IMR-90 (cell line): ENCODE data around the gene SLC45A2. TPM values are rescaled to one million over a fixed set of nuclear protein-coding genes. Genes with fewer than 3 reads are reported as not detected.

Experiments
- ATAC-seq: fragments of 200-7000 bp; cut with Tn5 transposase; 2 replicates; pipeline ENCODE4 v1.9.1; 2020; ENCODE audit warnings: low read depth, mild to moderate bottlenecking, moderate library complexity
- BruUV-seq: library from RNA; stranded (reverse); fragments of 400-500 nt; replicated peaks from 2 replicates; lab custom pipeline; 2021; lab: Mats Ljungman, UMichigan
- CTCF ChIA-PET: fragments of 300-600 bp; formaldehyde crosslinking; extraction: SDS; loops from one replicate; lab custom pipeline; 2021; ENCODE audit warnings: antibody characterized with exemption; lab: Yijun Ruan, JAX
- POLR2A ChIA-PET: fragments of 300-600 bp; sonication (Branson Sonifier 250); formaldehyde crosslinking; loops from one replicate; lab custom pipeline; 2022; ENCODE audit warnings: antibody characterized with exemption; ENCODE audit not compliant: unreplicated experiment; lab: Charles Lee
- DNase-seq: peaks from one replicate; pipeline ENCODE4 v3.0.0; 2013
- H2AFZ ChIP-seq: replicated peaks from 2 replicates; pipeline ENCODE3; 2013; ENCODE audit warnings: low read length, mild to moderate bottlenecking; ENCODE audit not compliant: poor library complexity
- H2AK5ac ChIP-seq: 2 replicates; pipeline ENCODE4 v1.6.1; 2013; ENCODE audit warnings: low read depth, low read length, inconsistent platforms
- H2AK9ac ChIP-seq: replicated peaks from 2 replicates; pipeline ENCODE3; 2013; ENCODE audit warnings: mild to moderate bottlenecking, low read depth, low read length, moderate library complexity; ENCODE audit not compliant: poor library complexity
- H2BK120ac ChIP-seq: 2 replicates; pipeline ENCODE4 v1.6.1; 2013; ENCODE audit warnings: low read depth, low read length, inconsistent platforms
- H2BK15ac ChIP-seq: 3 replicates; pipeline ENCODE4 v1.6.1; 2013; ENCODE audit warnings: low read depth, low read length, inconsistent platforms
- H2BK20ac ChIP-seq: 2 replicates; pipeline ENCODE4 v1.6.1; 2013; ENCODE audit warnings: low read depth, mild to moderate bottlenecking, inconsistent platforms, low read length, moderate library complexity
- H2BK5ac ChIP-seq: 2 replicates; pipeline ENCODE4 v1.6.1; 2013; ENCODE audit warnings: mild to moderate bottlenecking, low read depth, low read length, inconsistent platforms; ENCODE audit not compliant: poor library complexity, severe bottlenecking
- H3K14ac ChIP-seq: replicated peaks from 2 replicates; pipeline ENCODE4 v1.6.1; 2013; ENCODE audit warnings: low read depth, low read length, inconsistent platforms
- H3K18ac ChIP-seq: 2 replicates; pipeline ENCODE4 v1.6.1; 2013; ENCODE audit warnings: low read depth, low read length, control low read depth
- H3K23ac ChIP-seq: 2 replicates; pipeline ENCODE4 v1.6.1; 2013; ENCODE audit warnings: low read depth, low read length, inconsistent platforms
- H3K27ac ChIP-seq: 2 replicates; pipeline ENCODE4 v1.5.1; 2013; ENCODE audit warnings: mild to moderate bottlenecking, control low read depth, low read length; ENCODE audit not compliant: insufficient read depth
- H3K27me3 ChIP-seq: 2 replicates; pipeline ENCODE4 v1.6.1; 2013; ENCODE audit warnings: low read length; ENCODE audit not compliant: control insufficient read depth, insufficient read depth
- H3K36me3 ChIP-seq: 2 replicates; pipeline ENCODE4 v1.6.1; 2013; ENCODE audit warnings: low read length, mixed read lengths; ENCODE audit not compliant: control insufficient read depth, insufficient read depth
- H3K4ac ChIP-seq: 2 replicates; pipeline ENCODE4 v1.6.1; 2013; ENCODE audit warnings: low read depth, low read length, inconsistent platforms
- H3K4me1 ChIP-seq: 2 replicates; pipeline ENCODE4 v1.6.1; 2013; ENCODE audit warnings: low read length, mixed read lengths; ENCODE audit not compliant: control insufficient read depth, insufficient read depth
- H3K4me2 ChIP-seq: 2 replicates; pipeline ENCODE4 v1.6.1; 2013; ENCODE audit warnings: low read depth, mild to moderate bottlenecking, control low read depth, low read length, moderate library complexity
- H3K4me3 ChIP-seq: 2 replicates; pipeline ENCODE4 v1.5.1; 2013; ENCODE audit warnings: low read depth, mild to moderate bottlenecking, control low read depth, low read length, moderate library complexity; ENCODE audit not compliant: insufficient read depth
- H3K56ac ChIP-seq: 2 replicates; pipeline ENCODE4 v1.6.1; 2013; ENCODE audit warnings: low read length, inconsistent platforms; ENCODE audit not compliant: insufficient read depth; ENCODE audit errors: extremely low read depth
- H3K79me1 ChIP-seq, 2 experiments: 2 replicates each; pipeline ENCODE4 v1.6.1; 2013; ENCODE audit warnings: low read length in 2 of 2, inconsistent platforms in 1 of 2, low read depth in 1 of 2
- H3K9ac ChIP-seq: 2 replicates; pipeline ENCODE4 v1.6.1; 2013; ENCODE audit warnings: low read depth, low read length, control low read depth
- H3K9me1 ChIP-seq: 2 replicates; pipeline ENCODE4 v1.6.1; 2013; ENCODE audit warnings: low read length, inconsistent platforms; ENCODE audit not compliant: insufficient read depth
- H3K9me3 ChIP-seq: 2 replicates; pipeline ENCODE4 v1.6.1; 2013; ENCODE audit warnings: low read length; ENCODE audit not compliant: control insufficient read depth, insufficient read depth
- H4K20me1 ChIP-seq: 2 replicates; pipeline ENCODE4 v1.6.1; 2013; ENCODE audit warnings: low read length, inconsistent platforms; ENCODE audit not compliant: insufficient read depth
- H4K5ac ChIP-seq: 2 replicates; pipeline ENCODE4 v1.6.1; 2013; ENCODE audit warnings: mild to moderate bottlenecking, low read depth, low read length, control low read depth
- H4K8ac ChIP-seq, 2 experiments: 2 replicates each; pipeline ENCODE4 v1.6.1; 2013; ENCODE audit warnings: low read depth in 2 of 2, low read length in 2 of 2, control low read depth in 1 of 2, inconsistent platforms in 1 of 2
- H4K91ac ChIP-seq: 2 replicates; pipeline ENCODE4 v1.6.1; 2013; ENCODE audit warnings: low read depth, low read length, inconsistent platforms; ENCODE audit not compliant: insufficient read depth
- BHLHE40 ChIP-seq: fragments of 150-350 bp; IDR thresholded peaks from 2 replicates; pipeline ENCODE4 v1.6.1; 2016; ENCODE audit warnings: mild to moderate bottlenecking, low read depth, low read length
- CEBPB ChIP-seq: IDR thresholded peaks from 2 replicates; pipeline ENCODE4 v1.6.1; 2012; ENCODE audit warnings: low read depth, low read length, improper control_type of control experiment
- CHD1 ChIP-seq: IDR thresholded peaks from 2 replicates; pipeline ENCODE4 v1.6.1; 2012; ENCODE audit warnings: low read depth, low read length, improper control_type of control experiment
- CTCF ChIP-seq: conservative IDR thresholded peaks from 2 replicates; pipeline ENCODE4 v1.5.1; 2012; ENCODE audit warnings: mild to moderate bottlenecking, low read depth, low read length, improper control_type of control experiment
- ELK1 ChIP-seq: fragments of 150-350 bp; IDR thresholded peaks from 2 replicates; pipeline ENCODE4 v1.6.1; 2016; ENCODE audit warnings: low read depth, mild to moderate bottlenecking, low read length, moderate library complexity, borderline replicate concordance
- FOS ChIP-seq: fragments of 150-350 bp; IDR thresholded peaks from 2 replicates; pipeline ENCODE4 v1.6.1; 2016; ENCODE audit warnings: low read depth, low read length
- MAFK ChIP-seq: IDR thresholded peaks from 2 replicates; pipeline ENCODE4 v1.6.1; 2012; ENCODE audit warnings: low read depth, low read length, improper control_type of control experiment
- MAZ ChIP-seq: IDR thresholded peaks from 2 replicates; pipeline ENCODE4 v1.6.1; 2012; ENCODE audit warnings: low read depth, mild to moderate bottlenecking, low read length, improper control_type of control experiment, moderate library complexity, borderline replicate concordance
- MXI1 ChIP-seq: IDR thresholded peaks from 2 replicates; pipeline ENCODE4 v1.6.1; 2012; ENCODE audit warnings: low read depth, mild to moderate bottlenecking, low read length, moderate library complexity, borderline replicate concordance
- NFE2L2 ChIP-seq: fragments of 150-350 bp; IDR thresholded peaks from 2 replicates; pipeline ENCODE4 v1.6.1; 2016; ENCODE audit warnings: low read depth, mild to moderate bottlenecking, low read length
- POLR2A ChIP-seq: IDR thresholded peaks from 2 replicates; pipeline ENCODE4 v1.6.1; 2012; ENCODE audit warnings: mild to moderate bottlenecking, low read depth, low read length
- RAD21 ChIP-seq: IDR thresholded peaks from 2 replicates; pipeline ENCODE4 v1.6.1; 2012; ENCODE audit warnings: low read length, improper control_type of control experiment
- RCOR1 ChIP-seq: IDR thresholded peaks from 2 replicates; pipeline ENCODE4 v1.6.1; 2012; ENCODE audit warnings: mild to moderate bottlenecking, low read length, improper control_type of control experiment; ENCODE audit not compliant: insufficient replicate concordance
- RFX5 ChIP-seq: IDR thresholded peaks from 2 replicates; pipeline ENCODE4 v1.8.0; 2012; ENCODE audit warnings: low read depth, mild to moderate bottlenecking, low read length, moderate library complexity
- SMC3 ChIP-seq: fragments of 150-350 bp; IDR thresholded peaks from 2 replicates; pipeline ENCODE4 v1.6.1; 2016; ENCODE audit warnings: low read depth, mild to moderate bottlenecking, antibody characterized with exemption, low read length, moderate library complexity
- USF2 ChIP-seq: fragments of 150-350 bp; IDR thresholded peaks from 2 replicates; pipeline ENCODE4 v1.6.1; 2017; ENCODE audit warnings: mild to moderate bottlenecking, antibody characterized with exemption, low read length, low read depth
- WGBS, 2 experiments: methylation state at CpG; one replicate each; pipeline versions ENCODE4 v1.1.5 to v1.1.7; 2013; ENCODE audit warnings: missing lambda C conversion rate in 2 of 2; ENCODE audit not compliant: insufficient read length in 1 of 2; ENCODE audit errors: extremely low coverage in 2 of 2; 5-methylcytosine and 5-hydroxymethylcytosine counted together
- dilution Hi-C: fragments of 300-500 bp; cut with HindIII; formaldehyde crosslinking; loops from one replicate; pipeline ENCODE4 v1.14.3; 2018; ENCODE audit warnings: low sequenced_read_pairs; ENCODE audit not compliant: unreplicated experiment
- in situ Hi-C: fragments of 300-500 bp; cut with MboI; formaldehyde crosslinking; loops from 3 replicates; pipeline ENCODE4 v1.14.3; 2019; ENCODE audit warnings: low sequenced_read_pairs, inconsistent platforms, mixed read lengths
- intact Hi-C: fragments of 100-400 bp; cut with micrococcal nuclease; formaldehyde crosslinking; loops from 2 replicates; pipeline ENCODE4 v1.10.0; 2022
- polyA plus RNA-seq, 3 experiments: library from polyadenylated mRNA; depleted of rRNA; stranded (reverse); fragments of >200 nt; gene quantifications; 2 replicates each; pipeline ENCODE4 v1.2.3, GENCODE V29; 2012; ENCODE audit warnings: low replicate concordance in 1 of 3
- total RNA-seq: library from RNA; depleted of rRNA; stranded (reverse); fragments of >200 nt; gene quantifications from 2 replicates; pipeline ENCODE4 v1.2.3, GENCODE V29; 2012

The SLC45A2 gene
- total and polyA plus RNA-seq, 2 of the 4 experiments (the other 2 are of a cell fraction), result 0.07 TPM; not detected in 1

- H4K20me1 ChIP-seq, result no peaks in the 10 kb centered on the region
- no peak overlapping the region for H2BK15ac ChIP-seq
- ATAC-seq (no peak), DNase-seq (no peak)
- no peak overlapping the region for H2AK9ac ChIP-seq
- H4K5ac ChIP-seq, result no peak overlapping the region
- no peaks in the 10 kb centered on the region for H3K79me1 ChIP-seq
- H2AFZ ChIP-seq, result no peak overlapping the region
- no TSS peak for BruUV-seq
- CTCF ChIA-PET, result no interaction called here
- H3K27ac ChIP-seq, result no peak overlapping the region
- 80% methylated on average over 1 of the region's 2 CpGs; no CpG with 5 or more reads in 1 of the 2 experiments for WGBS, 2 experiments
- in situ Hi-C loops (no loop called here), intact Hi-C loops (no loop called here), dilution Hi-C loops (no loop called here)
- no peak overlapping the region for H2BK120ac ChIP-seq
- no peaks in the 10 kb centered on the region for H3K27me3 ChIP-seq
- H3K14ac ChIP-seq, result no peak overlapping the region
- no peak overlapping the region for H3K4me3 ChIP-seq
- no peak overlapping the region for H3K4ac ChIP-seq
- no peak overlapping the region for H2BK5ac ChIP-seq
- no peak overlapping the region for H2AK5ac ChIP-seq
- H3K9me3 ChIP-seq, result no peaks in the 10 kb centered on the region
- H3K9ac ChIP-seq, result no peak overlapping the region
- H3K4me2 ChIP-seq, result no peak overlapping the region
- H3K56ac ChIP-seq, result no peak overlapping the region
- H3K4me1 ChIP-seq, result peaks cover 6% of the 10 kb centered on the region; the same call in 1 of the 2 replicates
- TF ChIP-seq RCOR1, result no peak
- no peak for TF ChIP-seq MXI1
- TF ChIP-seq BHLHE40, result no peak
- no peak for TF ChIP-seq RFX5
- TF ChIP-seq CEBPB, result no peak
- no peak for TF ChIP-seq POLR2A
- no peak for TF ChIP-seq MAZ
- TF ChIP-seq ELK1, result no peak
- no peak for TF ChIP-seq CTCF
- no peak for TF ChIP-seq MAFK
- TF ChIP-seq SMC3, result no peak
- no peak for TF ChIP-seq USF2
- no peak for TF ChIP-seq FOS
- no peak for TF ChIP-seq RAD21
- TF ChIP-seq NFE2L2, result no peak
- no peak for TF ChIP-seq CHD1
- H3K18ac ChIP-seq, result no peak overlapping the region
- H3K9me1 ChIP-seq, result no peaks in the 10 kb centered on the region
- POLR2A ChIA-PET, result no interaction called here
- no peak overlapping the region for H3K23ac ChIP-seq
- no peak overlapping the region for H4K8ac ChIP-seq
- H3K36me3 ChIP-seq, result no peaks in the 10 kb centered on the region
- no peak overlapping the region for H4K91ac ChIP-seq
- no peak overlapping the region for H2BK20ac ChIP-seq
Measured at GRCh38 chr5:34017254-34017653, 32.8 kb upstream of the SLC45A2 start.
